Stimulated activated CD4-positive, alpha-beta T cell treated with anti-CD3 and anti-CD28 coated beads, Interleukin-2, amount 100 ng/mL, for 48 hours (primary cell): ENCODE measurements around the gene HPX.

Experiments used
- DNase-seq, 2 donors: peaks; one replicate each; pipeline ENCODE4 v3.0.0-alpha.2; 2020

HPX gene, protein sequence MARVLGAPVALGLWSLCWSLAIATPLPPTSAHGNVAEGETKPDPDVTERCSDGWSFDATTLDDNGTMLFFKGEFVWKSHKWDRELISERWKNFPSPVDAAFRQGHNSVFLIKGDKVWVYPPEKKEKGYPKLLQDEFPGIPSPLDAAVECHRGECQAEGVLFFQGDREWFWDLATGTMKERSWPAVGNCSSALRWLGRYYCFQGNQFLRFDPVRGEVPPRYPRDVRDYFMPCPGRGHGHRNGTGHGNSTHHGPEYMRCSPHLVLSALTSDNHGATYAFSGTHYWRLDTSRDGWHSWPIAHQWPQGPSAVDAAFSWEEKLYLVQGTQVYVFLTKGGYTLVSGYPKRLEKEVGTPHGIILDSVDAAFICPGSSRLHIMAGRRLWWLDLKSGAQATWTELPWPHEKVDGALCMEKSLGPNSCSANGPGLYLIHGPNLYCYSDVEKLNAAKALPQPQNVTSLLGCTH

DNA sequence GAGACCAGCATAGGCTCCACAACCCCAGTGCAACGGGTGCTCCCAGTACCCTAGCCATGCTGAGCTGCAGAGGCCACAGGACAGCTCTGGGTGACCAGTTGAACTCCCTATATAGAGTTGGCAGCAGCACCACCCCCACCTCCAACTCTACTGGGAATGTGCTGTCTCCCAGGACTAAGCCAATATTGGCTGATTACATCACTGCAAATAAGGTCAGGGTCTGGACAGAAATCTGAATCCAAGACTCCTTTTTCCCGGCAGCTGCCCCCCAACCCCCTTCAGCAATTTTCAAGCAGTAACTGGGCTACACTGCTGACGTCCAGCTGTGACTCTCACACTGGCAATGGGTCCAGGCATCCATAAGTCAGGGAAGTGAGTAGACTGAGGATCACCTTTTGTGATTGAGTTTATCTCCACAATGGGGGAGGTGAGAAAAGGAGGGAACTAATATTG is at the start of gene HPX:
Gene HPX (minus strand): TSS at position 82 of the 453 bp plus-strand sequence. CDS start 24 bp downstream, at position 58.
- DNase-seq = no peak

- DNase-seq = no peak
These were observed 48.5 kb upstream of the HPX start for GRCh38 chr11:6489306-6489705.

DNA sequence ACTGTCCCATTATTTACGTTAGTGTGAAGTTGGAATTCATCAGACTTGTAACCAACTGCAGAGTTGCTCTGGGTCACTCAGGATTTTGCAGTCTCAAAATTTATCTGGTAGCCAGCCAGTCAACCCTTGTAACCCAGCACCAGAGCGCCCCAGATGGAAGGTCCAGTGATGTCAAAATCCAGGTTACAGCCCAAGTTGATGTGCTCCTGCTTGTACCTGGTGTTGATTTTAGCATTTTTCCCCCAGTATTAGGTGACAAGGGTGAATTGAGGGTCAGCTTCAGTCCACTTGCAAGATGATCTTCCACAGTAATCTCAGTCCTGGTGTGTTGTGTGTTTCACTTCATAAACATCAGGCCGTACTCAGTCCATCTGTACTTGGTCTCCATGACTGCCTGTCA is 48.0 kb upstream of the HPX start:
- no peak for DNase-seq

GRCh38 chr11:6488342-6488741 is 47.6 kb upstream of the HPX start:
- DNase-seq = no peak

DNA sequence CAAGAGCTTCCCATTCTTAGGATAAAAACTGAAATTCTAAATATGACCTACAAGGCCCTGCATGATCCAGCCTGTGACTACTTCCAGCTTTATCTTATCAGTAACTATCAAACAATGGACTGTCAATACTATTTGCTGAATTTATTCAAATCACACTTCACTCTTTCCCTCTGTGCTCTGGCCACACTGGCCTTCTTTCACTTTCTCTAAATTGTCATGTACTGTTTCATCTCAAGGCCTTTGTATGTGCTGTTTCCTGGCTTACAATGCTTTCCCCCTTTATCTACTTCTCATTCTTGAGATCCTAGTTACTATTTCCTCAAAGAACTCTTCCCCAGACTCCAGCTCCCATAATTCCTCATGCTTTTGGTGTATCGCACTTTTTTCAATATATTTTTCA is 46.2 kb upstream of the HPX start:
- DNase-seq = no peak

DNA sequence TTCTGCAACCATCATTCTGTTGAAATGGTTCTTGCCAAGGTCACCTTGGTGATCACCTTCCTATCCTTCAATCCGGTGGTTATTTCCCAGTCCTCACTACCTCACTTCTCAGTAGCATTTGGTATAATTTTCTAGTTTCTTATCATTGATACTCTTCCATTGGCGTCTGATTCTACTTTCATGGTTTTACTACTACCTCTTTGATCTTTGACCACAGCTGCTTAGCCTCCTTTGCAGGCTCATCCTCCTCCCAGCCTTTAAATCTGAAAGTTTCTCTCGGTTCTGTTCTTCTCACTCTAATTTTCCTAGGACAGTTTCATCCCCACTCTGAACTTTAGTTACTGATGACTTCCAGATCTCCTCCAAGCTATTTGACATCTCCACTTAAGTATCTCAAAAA is 45.5 kb upstream of the HPX start:
- DNase-seq = no peak

GRCh38 chr11:6485661-6486060 is 44.9 kb upstream of the HPX start:
- no peak for DNase-seq

DNA sequence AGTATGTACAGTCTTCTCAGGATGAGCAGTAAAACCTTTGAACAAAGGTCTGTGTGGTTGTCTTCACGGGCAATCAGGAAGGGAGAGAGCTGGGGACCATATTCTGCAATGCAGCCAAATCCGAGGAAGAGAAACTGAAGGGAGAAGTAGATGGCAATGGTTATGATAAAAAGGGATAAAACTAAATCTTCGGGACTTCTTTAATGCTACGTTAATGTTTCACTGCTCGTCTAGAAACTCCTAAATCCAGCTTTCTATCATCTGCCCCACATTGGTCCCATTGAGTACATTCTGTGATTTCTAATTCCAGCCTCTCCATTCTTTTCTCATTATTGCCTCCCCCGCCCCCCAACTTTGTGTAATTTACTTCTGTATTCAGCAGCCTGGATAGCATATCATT is 42.2 kb upstream of the HPX start:
- DNase-seq = no peak

- no peak for DNase-seq
These were observed 41.7 kb upstream of the HPX start for GRCh38 chr11:6482441-6482840.

DNA sequence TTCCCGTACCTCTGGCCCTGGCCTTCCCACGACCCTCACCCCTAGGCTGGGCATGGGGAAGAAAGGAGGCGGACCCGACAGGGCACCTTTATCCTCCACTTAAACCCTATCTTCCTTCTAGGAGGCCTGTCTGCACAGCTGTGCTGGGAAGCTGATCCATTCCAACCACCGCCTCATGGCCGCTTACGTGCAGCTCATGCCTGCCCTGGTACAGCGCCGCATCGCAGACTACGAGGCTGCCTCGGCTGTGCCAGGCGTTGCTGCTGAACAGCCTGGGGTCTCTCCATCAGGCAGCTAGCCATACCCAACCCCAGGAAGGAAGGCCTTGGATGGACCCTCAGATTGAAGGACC is 41.1 kb upstream of the HPX start:
- no peak for DNase-seq

DNA sequence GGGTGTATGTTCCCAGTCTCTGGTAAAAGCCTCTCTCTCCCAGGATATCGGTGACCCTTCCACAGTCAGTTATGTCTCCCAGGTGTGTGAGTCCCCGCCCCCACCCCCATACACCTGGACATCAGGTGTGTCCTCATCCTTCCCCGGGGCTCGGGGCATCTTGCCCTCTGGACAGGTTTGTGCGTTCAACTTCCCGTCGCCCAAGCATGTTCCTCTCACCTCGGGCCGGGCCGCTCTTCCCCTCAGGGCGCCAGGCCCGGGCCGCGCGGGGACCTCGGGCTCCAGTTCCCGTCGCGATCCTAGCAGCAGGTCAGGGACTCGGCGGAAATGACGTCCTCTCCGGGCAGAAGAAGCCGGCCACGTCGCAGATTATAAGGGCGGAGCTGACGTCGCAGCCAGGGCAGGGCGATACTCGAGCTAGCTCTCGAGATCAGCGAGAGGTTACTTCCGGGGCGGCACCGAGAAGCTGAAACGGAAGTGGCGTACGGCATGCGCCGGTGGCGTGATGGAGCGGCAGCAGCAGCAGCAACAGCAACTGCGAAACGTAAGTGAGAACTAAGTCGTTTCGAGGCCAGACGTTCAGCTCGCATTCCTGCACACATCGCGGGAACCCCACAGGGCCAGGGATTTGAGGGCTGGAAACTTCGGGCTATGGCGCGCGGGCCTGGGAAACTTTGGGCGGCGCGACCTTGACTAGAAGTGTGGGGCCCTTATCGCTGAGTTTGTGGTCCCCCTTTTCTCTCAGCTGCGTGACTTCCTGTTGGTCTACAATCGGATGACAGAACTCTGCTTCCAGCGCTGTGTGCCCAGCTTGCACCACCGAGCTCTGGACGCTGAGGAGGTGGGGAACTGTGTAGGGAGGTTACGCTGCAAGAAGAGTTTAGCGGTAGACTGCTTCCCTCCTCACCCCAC is 40.5 kb upstream of the HPX start, which contains the start of the genes ARFIP2 and TIMM10B:
Gene ARFIP2 (minus strand): TSS at position 320 of the 912 bp plus-strand sequence. CDS start 910 bp downstream, outside the sequence.
Gene TIMM10B (plus strand): TSS at position 490 of the 912 bp plus-strand sequence. CDS start 16 bp downstream, at position 506.
- DNase-seq = peak; percentile 92 to 95

DNA sequence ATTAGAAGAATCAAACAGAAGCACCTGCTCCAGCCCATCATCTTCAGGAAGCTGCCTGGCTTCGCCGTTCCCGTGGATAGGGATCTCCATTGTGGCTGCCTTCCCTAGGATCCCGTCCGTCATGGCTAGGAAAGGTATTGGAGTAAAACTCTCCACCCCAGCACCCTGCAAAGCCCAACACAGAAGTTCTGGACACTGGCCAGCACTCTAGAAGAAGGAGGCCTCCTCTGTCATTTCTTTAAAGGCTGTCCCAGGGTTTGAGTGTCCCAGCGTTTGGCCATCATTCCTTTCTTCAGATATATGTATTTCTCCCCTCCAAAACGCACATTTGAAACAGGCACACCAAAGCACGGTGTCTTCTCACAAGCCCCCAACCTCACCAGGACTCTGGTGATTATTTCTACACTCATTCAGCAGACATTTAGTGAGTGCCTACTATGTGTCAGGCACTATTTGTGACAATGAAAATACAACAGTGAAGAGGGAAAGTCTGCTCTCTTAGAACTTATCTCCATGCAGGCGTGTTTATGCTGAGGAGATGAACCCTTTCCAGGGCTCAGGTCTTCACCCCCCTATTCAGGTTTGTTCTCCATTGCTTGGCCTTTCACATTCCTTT is 39.6 kb upstream of the HPX start:
- DNase-seq = no peak

- DNase-seq = no peak
These were observed 35.8 kb upstream of the HPX start for GRCh38 chr11:6476571-6476970.

DNA sequence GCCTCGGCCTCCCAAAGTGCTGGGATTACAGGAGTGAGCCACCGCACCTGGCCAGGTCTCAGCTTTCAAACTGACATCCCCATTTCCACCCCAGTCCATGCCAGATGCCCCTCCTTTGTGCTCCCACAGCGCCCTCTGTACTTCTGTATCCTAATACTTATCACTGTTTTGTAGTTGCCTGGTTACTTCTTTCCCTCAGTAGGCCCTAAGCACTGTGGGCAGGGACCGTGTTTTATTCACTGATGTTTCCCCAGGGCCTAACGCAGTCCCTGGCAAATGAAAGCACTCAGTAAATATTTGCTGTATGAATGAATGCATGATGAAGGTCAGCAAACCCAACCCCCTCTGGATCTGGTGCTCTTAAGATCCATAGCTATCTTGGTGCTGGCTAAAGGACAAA is 35.1 kb upstream of the HPX start:
- DNase-seq = no peak

GRCh38 chr11:6474806-6475500 is 34.2 kb upstream of the HPX start:
- DNase-seq = no peak

- DNase-seq = no peak
These were observed 33.6 kb upstream of the HPX start for GRCh38 chr11:6474413-6474792.

DNA sequence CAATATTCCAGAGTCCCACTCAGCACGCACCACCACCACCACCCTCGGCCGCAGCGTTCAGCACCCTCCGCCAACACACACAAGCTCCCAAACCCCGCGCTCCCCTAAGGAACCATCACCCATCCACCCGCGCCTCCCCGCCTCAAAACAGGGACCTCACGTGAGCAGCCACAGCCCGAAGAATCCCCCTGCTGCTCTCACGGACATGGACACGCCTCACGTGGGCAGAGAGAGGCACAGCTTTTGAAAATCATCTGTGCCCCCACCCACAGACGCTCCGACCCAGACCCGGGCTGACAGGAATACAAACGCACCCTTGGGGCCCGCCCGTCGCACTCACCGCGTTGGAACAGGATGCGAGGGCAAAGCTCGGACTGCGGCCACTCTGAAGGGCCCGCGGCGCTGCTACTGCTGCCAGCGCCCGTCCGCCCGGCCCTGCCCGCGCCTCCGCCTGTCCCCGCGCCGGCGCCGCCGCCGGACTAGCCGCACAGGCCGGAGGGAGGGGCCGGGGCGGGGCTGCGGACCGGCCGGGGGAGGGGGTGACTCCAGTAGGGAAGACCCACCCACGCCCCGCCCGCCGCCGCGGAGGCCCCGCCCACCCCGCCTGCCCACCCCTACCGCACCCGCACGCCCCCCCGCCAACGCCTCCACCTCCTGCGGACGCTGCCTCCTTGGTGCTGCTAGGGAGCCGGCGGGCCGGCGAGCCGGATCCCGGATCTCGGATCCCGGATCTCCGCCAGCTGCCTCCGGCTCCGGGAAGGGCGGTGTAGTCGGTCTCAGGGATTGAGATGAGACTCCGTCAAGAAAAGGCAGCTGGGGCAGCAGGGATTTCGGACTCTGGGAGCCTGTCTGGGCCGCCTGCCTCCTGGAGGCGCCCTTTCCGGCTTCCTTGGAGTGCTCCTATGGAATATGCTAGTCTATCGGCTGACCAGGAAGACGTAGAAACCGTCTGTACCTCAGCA is 32.9 kb upstream of the HPX start, which contains the start of gene TRIM3:
Gene TRIM3 (minus strand): TSS at position 491 of the 962 bp plus-strand sequence. CDS start 8,246 bp downstream, outside the sequence.
- DNase-seq = peak; percentile 40 to 43

DNA sequence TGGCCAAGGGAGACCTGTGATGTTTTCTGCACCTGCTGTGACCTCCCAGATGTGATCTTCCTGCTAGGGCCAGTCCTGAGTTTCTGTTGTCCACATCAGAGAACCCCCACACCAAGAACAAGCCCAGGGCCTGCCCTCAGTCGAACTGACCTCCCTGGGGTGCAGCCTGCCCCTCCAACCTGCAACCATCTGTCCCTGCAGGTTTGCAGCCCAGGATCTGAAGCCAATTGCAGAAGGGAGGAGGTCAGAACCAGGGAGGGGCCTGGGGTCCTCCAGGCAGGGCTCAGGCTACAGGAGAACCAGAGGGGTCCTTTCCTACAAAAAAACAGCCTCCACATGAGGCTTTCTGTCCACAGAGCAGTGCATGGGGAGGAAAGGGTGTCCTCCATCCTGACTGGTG is 32.1 kb upstream of the HPX start:
- no peak for DNase-seq

DNA sequence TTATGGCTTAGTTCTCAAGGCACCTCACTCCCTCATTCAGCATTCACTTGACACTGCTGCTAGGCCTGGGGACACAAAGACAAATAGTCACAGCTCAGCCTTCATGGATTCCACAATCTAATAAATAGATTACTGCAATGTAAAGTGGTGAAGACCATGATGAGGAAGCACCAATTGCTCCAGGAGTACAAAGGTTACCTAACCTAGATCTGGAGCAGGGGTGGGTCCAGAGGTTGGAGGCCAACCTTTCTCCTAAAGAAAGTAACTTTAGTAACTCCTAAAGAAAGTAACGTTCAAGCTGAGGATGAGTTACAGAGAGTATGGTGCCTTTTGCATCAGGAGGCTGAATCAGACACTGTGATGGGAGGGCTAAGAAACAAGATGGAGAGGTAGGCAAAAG is 28.8 kb upstream of the HPX start:
- DNase-seq = no peak

- no peak for DNase-seq
These were observed 28.1 kb upstream of the HPX start for GRCh38 chr11:6468712-6469495.
